K562 (cell line): ENCODE results near the gene IDUA. TPM values are rescaled to one million over a fixed set of nuclear protein-coding genes. Genes with fewer than 3 reads are reported as not detected.

Experiments
- ADNP ChIP-seq: fragments of 200-800 bp; sonication (Bioruptor generic); IDR thresholded peaks from 2 replicates; pipeline ENCODE4 v1.6.1; 2016; ENCODE audit warnings: missing genetic modification characterization, missing compliant biosample characterization
- MCM2 ChIP-seq: fragments of 450-650 bp; IDR thresholded peaks from 2 replicates; pipeline ENCODE4 v1.6.1; 2017; ENCODE audit warnings: low read depth, mild to moderate bottlenecking
- MCM3 ChIP-seq: fragments of 450-650 bp; IDR thresholded peaks from 2 replicates; pipeline ENCODE4 v1.6.1; 2016
- NR1H2 ChIP-seq: sonication (generic); formaldehyde crosslinking; IDR thresholded peaks from 2 replicates; pipeline ENCODE4 v1.4.0; 2020; ENCODE audit warnings: mild to moderate bottlenecking, missing genetic modification reagents
- PML ChIP-seq: IDR thresholded peaks from 2 replicates; pipeline ENCODE4 v1.6.1; 2012; ENCODE audit warnings: low read length, inconsistent platforms
- PRMT5 ChIP-seq: sonication (generic); formaldehyde crosslinking; IDR thresholded peaks from 2 replicates; pipeline ENCODE4 v1.5.0; 2020; ENCODE audit warnings: missing genetic modification reagents
- RB1 ChIP-seq: fragments of 450-650 bp; IDR thresholded peaks from 2 replicates; pipeline ENCODE4 v1.6.1; 2017; ENCODE audit warnings: low read depth, mild to moderate bottlenecking
- RBM34 ChIP-seq: fragments of 200-400 bp; formaldehyde crosslinking; IDR thresholded peaks from 2 replicates; pipeline ENCODE4 v1.6.1; 2018; ENCODE audit warnings: low read length, borderline replicate concordance; ENCODE audit not compliant: insufficient read depth
- SMAD3 ChIP-seq: fragments of 450-650 bp; formaldehyde crosslinking; conservative IDR thresholded peaks from 2 replicates; pipeline ENCODE4 v1.4.0; 2020; ENCODE audit warnings: mild to moderate bottlenecking
- SMARCB1 ChIP-seq: IDR thresholded peaks from 2 replicates; pipeline ENCODE4 v1.6.1; 2011; ENCODE audit warnings: improper control_type of control experiment, low read depth; ENCODE audit not compliant: insufficient read length
- SNAPC5 ChIP-seq: fragments of 250-450 bp; sonication (Bioruptor Pico); IDR thresholded peaks from 2 replicates; pipeline ENCODE4 v1.8.0; 2021; ENCODE audit warnings: moderate library complexity, mild to moderate bottlenecking, inconsistent platforms
- SREBF1 ChIP-seq: fragments of 150-350 bp; IDR thresholded peaks from 2 replicates; pipeline ENCODE4 v1.6.1; 2014; ENCODE audit warnings: antibody characterized with exemption, low read depth, low read length, borderline replicate concordance
- TAL1 ChIP-seq: fragments of 450-650 bp; IDR thresholded peaks from 2 replicates; pipeline ENCODE4 v1.6.1; 2016; ENCODE audit warnings: mild to moderate bottlenecking
- TBP ChIP-seq: optimal IDR thresholded peaks from 2 replicates; pipeline ENCODE3; 2011; ENCODE audit warnings: low read depth, low read length, improper control_type of control experiment
- ZBTB8A ChIP-seq: fragments of 450-650 bp; IDR thresholded peaks from 2 replicates; pipeline ENCODE4 v1.6.1; 2018; ENCODE audit warnings: mild to moderate bottlenecking, moderate library complexity; ENCODE audit not compliant: partially characterized antibody
- ZNF165 ChIP-seq: fragments of 250-450 bp; sonication (Bioruptor Pico); IDR thresholded peaks from 2 replicates; pipeline ENCODE4 v1.4.0; 2020; ENCODE audit warnings: borderline replicate concordance
- ZNF766 ChIP-seq: fragments of 200-800 bp; sonication (Bioruptor generic); conservative IDR thresholded peaks from 2 replicates; pipeline ENCODE4 v1.6.1; 2016; ENCODE audit warnings: missing genetic modification characterization, missing compliant biosample characterization
- polyA plus RNA-seq, 8 experiments: library from polyadenylated mRNA; depleted of rRNA in 4 of 8; stranded (reverse) in 5 of 8; unstranded in 3 of 8; fragments of >200 nt; fragmentation: Nextera tagmentation in 2 of 8; fragmentation: Illumina TruSeq in 1 of 8; extraction: Ambion mirVana in 2 of 8; extraction: Trizol in 1 of 8; gene quantifications; 2 replicates each; pipeline versions ENCODE4 v1.2.1 to v1.2.3, GENCODE V29; 2011 to 2014; ENCODE audit warnings: inconsistent platforms in 1 of 8, missing spikeins in 1 of 8
- total RNA-seq, 7 experiments: library from RNA; depleted of rRNA in 6 of 7; stranded (reverse); fragments of >200 nt in 6 of 7; fragmentation: Illumina TruSeq in 2 of 7; extraction: Trizol in 2 of 7; gene quantifications; 2 replicates each; pipeline versions ENCODE4 v1.2.1 to v1.2.3, GENCODE V29; 2011 to 2021; ENCODE audit warnings: low replicate concordance in 1 of 7
- TF ChIP-seq, protein P1 (sequence below): fragments of 450-650 bp; formaldehyde crosslinking; IDR thresholded peaks from 2 replicates; pipeline ENCODE4 v1.4.0; 2022; ENCODE audit warnings: missing genetic modification characterization
- TF ChIP-seq, protein P2 (sequence below): fragments of 250-450 bp; sonication (Bioruptor Pico); IDR thresholded peaks from 2 replicates; pipeline ENCODE4 v1.8.0; 2022; ENCODE audit warnings: inconsistent platforms, mild to moderate bottlenecking, moderate library complexity, borderline replicate concordance
- TF ChIP-seq, protein P3 (sequence below): fragments of 250-450 bp; sonication (Bioruptor Pico); IDR thresholded peaks from 2 replicates; pipeline ENCODE4 v1.8.0; 2021; ENCODE audit warnings: mild to moderate bottlenecking, moderate library complexity
- TF ChIP-seq, protein P4 (sequence below): sonication (generic); formaldehyde crosslinking; IDR thresholded peaks from 2 replicates; pipeline ENCODE4 v1.8.0; 2023; ENCODE audit warnings: mild to moderate bottlenecking, missing genetic modification reagents

The IDUA gene
- total and polyA plus RNA-seq, 9 of the 15 experiments (the other 6 are each of a cell fraction or from before 2014, with no cell fraction given), result 0.04 to 16.1 (median 1.2) TPM

- TF ChIP-seq, protein P1, sequence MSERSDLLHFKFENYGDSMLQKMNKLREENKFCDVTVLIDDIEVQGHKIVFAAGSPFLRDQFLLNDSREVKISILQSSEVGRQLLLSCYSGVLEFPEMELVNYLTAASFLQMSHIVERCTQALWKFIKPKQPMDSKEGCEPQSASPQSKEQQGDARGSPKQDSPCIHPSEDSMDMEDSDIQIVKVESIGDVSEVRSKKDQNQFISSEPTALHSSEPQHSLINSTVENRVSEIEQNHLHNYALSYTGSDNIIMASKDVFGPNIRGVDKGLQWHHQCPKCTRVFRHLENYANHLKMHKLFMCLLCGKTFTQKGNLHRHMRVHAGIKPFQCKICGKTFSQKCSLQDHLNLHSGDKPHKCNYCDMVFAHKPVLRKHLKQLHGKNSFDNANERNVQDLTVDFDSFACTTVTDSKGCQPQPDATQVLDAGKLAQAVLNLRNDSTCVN (CRISPR knock-in tag), result no peak
- TF ChIP-seq, protein P2, sequence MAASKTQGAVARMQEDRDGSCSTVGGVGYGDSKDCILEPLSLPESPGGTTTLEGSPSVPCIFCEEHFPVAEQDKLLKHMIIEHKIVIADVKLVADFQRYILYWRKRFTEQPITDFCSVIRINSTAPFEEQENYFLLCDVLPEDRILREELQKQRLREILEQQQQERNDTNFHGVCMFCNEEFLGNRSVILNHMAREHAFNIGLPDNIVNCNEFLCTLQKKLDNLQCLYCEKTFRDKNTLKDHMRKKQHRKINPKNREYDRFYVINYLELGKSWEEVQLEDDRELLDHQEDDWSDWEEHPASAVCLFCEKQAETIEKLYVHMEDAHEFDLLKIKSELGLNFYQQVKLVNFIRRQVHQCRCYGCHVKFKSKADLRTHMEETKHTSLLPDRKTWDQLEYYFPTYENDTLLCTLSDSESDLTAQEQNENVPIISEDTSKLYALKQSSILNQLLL, result no peak
- TF ChIP-seq PRMT5 (CRISPR knock-in tag) (no peak), SMARCB1 (no peak), SNAPC5 (CRISPR knock-in tag) (no peak), ZNF165 (CRISPR knock-in tag) (no peak), TAL1 (no peak), PML (peak; percentile 48; the same call in 1 of the 2 replicates), ADNP (tag) (no peak), RBM34 (no peak), NR1H2 (no peak), MCM3 (no peak), MCM2 (no peak), RB1 (0 out of 2 replicates have a peak, but pooled peaks have one; percentile 7), ZNF766 (CRISPR knock-in tag) (no peak), ZBTB8A (no peak), SMAD3 (no peak), TBP (peak; percentile 66), SREBF1 (no peak)
- TF ChIP-seq, protein P3, sequence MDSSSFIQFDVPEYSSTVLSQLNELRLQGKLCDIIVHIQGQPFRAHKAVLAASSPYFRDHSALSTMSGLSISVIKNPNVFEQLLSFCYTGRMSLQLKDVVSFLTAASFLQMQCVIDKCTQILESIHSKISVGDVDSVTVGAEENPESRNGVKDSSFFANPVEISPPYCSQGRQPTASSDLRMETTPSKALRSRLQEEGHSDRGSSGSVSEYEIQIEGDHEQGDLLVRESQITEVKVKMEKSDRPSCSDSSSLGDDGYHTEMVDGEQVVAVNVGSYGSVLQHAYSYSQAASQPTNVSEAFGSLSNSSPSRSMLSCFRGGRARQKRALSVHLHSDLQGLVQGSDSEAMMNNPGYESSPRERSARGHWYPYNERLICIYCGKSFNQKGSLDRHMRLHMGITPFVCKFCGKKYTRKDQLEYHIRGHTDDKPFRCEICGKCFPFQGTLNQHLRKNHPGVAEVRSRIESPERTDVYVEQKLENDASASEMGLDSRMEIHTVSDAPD (CRISPR knock-in tag), result no peak
- TF ChIP-seq, protein P4, sequence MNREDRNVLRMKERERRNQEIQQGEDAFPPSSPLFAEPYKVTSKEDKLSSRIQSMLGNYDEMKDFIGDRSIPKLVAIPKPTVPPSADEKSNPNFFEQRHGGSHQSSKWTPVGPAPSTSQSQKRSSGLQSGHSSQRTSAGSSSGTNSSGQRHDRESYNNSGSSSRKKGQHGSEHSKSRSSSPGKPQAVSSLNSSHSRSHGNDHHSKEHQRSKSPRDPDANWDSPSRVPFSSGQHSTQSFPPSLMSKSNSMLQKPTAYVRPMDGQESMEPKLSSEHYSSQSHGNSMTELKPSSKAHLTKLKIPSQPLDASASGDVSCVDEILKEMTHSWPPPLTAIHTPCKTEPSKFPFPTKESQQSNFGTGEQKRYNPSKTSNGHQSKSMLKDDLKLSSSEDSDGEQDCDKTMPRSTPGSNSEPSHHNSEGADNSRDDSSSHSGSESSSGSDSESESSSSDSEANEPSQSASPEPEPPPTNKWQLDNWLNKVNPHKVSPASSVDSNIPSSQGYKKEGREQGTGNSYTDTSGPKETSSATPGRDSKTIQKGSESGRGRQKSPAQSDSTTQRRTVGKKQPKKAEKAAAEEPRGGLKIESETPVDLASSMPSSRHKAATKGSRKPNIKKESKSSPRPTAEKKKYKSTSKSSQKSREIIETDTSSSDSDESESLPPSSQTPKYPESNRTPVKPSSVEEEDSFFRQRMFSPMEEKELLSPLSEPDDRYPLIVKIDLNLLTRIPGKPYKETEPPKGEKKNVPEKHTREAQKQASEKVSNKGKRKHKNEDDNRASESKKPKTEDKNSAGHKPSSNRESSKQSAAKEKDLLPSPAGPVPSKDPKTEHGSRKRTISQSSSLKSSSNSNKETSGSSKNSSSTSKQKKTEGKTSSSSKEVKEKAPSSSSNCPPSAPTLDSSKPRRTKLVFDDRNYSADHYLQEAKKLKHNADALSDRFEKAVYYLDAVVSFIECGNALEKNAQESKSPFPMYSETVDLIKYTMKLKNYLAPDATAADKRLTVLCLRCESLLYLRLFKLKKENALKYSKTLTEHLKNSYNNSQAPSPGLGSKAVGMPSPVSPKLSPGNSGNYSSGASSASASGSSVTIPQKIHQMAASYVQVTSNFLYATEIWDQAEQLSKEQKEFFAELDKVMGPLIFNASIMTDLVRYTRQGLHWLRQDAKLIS (CRISPR knock-in tag), result no peak
Measured at GRCh38 chr4:992297-993110, 5.7 kb downstream of the IDUA start (continued).
